Left ventricle myocardium inferior (tissue), 1 donor: ENCODE measurements around the gene APOA1. TPM values are rescaled to one million over a fixed set of nuclear protein-coding genes. Genes with fewer than 3 reads are reported as not detected.

Experiments
- DNase-seq: peaks from one replicate; pipeline ENCODE4 v3.0.0-alpha.2; 2020
- H3K27ac ChIP-seq: fragments of 200-600 bp; replicated peaks from 2 replicates; pipeline ENCODE4 v1.8.0; 2021
- H3K27me3 ChIP-seq: fragments of 200-600 bp; 2 replicates; pipeline ENCODE4 v1.8.0; 2021; ENCODE audit warnings: low read depth
- H3K36me3 ChIP-seq: fragments of 200-600 bp; 2 replicates; pipeline ENCODE4 v1.8.0; 2021
- H3K4me1 ChIP-seq: fragments of 200-600 bp; 2 replicates; pipeline ENCODE4 v1.8.0; 2021
- H3K4me3 ChIP-seq: fragments of 200-600 bp; 2 replicates; pipeline ENCODE4 v1.8.0; 2021; ENCODE audit warnings: mild to moderate bottlenecking, moderate library complexity
- H3K9me3 ChIP-seq: fragments of 200-600 bp; replicated peaks from 2 replicates; pipeline ENCODE4 v1.8.0; 2021
- intact Hi-C: fragments of 100-400 bp; cut with micrococcal nuclease; formaldehyde crosslinking; loops from one replicate; pipeline ENCODE4 v1.11.0; 2022
- total RNA-seq: library from RNA; stranded (reverse); fragmentation: NEBNext Ultra II Directional; extraction: Animal tissue kit (Norgen Biotek cat#: 25700); gene quantifications from one replicate; pipeline ENCODE4 v1.2.1, GENCODE V29; 2021
- TF ChIP-seq, protein P1 (sequence below): fragments of 200-600 bp; IDR thresholded peaks from 2 replicates; pipeline ENCODE4 v1.8.0; 2021; ENCODE audit warnings: antibody characterized with exemption, mild to moderate bottlenecking, borderline replicate concordance
- donor health status: DM: no; HTN: yes; CAD: no; lungs with severe emphysema.

The APOA1 gene
- total RNA-seq, 1 donor from 2014 or later: 62.6 TPM

DNA sequence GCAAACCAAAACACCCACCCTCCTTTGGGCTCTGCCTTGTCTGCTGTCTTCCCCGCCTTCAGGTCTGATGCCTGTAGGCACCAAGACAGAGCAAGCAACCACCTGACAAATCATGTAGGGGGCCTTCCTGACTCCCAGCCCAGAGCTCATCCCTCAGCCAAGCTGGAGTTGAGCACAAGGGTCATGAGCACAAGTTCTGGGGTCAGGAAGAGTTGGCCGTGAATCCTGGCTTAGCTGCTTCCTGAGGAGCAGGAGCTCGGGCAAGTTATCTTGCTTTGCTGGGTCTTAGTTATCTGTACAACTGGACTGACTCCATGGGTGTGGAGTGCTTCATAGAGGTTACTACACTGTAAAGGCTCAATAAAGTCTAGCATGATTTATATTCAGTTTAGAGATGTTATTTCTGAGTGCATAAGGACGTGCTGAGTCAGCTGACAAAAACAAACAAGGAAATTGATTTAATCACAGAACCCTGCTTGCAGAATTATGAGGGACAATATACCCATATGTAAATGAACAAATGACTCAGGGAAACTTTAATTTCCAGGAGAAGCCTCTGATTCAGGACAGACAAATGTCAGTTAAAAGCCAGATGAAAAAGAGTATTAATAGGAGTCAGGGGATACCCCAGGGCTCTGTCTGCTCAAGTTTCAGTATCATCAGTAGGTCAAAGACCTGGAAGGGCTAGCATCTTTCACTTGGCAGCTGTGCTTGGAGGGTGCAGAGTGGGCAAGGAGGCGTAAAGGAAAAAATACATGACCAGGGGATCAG is 15.0 kb upstream of the APOA1 start:
- TF ChIP-seq, protein P1, sequence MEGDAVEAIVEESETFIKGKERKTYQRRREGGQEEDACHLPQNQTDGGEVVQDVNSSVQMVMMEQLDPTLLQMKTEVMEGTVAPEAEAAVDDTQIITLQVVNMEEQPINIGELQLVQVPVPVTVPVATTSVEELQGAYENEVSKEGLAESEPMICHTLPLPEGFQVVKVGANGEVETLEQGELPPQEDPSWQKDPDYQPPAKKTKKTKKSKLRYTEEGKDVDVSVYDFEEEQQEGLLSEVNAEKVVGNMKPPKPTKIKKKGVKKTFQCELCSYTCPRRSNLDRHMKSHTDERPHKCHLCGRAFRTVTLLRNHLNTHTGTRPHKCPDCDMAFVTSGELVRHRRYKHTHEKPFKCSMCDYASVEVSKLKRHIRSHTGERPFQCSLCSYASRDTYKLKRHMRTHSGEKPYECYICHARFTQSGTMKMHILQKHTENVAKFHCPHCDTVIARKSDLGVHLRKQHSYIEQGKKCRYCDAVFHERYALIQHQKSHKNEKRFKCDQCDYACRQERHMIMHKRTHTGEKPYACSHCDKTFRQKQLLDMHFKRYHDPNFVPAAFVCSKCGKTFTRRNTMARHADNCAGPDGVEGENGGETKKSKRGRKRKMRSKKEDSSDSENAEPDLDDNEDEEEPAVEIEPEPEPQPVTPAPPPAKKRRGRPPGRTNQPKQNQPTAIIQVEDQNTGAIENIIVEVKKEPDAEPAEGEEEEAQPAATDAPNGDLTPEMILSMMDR: no peak
- peaks cover 51% of the 10 kb centered on the region for H3K36me3 ChIP-seq
- H3K27me3 ChIP-seq: no peaks in the 10 kb centered on the region
- DNase-seq: no peak
- H3K27ac ChIP-seq: peak overlapping the region; percentile 13
- intact Hi-C loops: no loop called here
- no peaks in the 10 kb centered on the region for H3K9me3 ChIP-seq
- peaks cover 17% of the 10 kb centered on the region for H3K4me1 ChIP-seq
- H3K4me3 ChIP-seq: no peak overlapping the region

DNA sequence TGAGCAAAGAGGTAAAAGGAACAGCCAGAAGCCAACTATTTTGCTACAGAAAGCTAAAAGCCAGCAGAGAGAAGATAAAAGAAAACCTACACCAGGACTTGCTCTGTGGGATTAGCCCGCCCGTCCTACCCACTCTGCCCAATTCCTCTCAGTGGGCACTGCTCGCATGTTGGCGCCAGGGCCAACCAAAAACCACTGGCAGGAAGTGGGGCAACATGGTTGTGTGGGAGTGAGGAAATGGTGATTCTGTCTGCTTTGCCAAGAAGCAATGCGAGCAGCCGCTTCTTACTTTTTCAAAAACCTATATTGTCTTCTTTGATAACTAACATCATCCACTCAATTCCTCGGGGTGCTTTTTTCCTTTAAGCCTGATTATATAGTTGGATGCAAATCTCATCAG is 14.2 kb upstream of the APOA1 start:
- H3K27ac ChIP-seq: no peak overlapping the region
- no peak for DNase-seq
- intact Hi-C loops: no loop called here
- H3K27me3 ChIP-seq: no peaks in the 10 kb centered on the region
- no peaks in the 10 kb centered on the region for H3K9me3 ChIP-seq
- peaks cover 17% of the 10 kb centered on the region for H3K4me1 ChIP-seq
- H3K4me3 ChIP-seq: no peak overlapping the region
- H3K36me3 ChIP-seq: peaks cover 53% of the 10 kb centered on the region
- TF ChIP-seq, protein P1: no peak

DNA sequence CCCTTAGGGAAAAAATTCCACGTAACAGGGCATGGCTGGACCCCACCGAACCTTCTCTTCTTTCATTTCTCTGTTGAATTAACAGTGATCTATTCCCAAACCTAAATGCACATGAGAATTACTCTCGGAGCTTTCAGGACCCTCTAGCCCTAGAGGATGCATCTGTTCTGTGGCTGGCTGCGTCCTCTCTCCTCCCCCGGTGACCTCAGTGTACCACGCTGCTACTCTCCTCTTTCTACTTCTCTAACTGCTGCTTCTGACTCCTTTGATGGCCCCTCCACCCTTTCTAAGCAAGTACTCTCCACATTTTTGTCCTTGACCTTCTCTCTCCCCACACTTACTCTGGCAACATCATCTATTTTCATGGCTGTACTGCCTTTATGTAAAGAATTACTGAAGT is 12.1 kb upstream of the APOA1 start:
- H3K4me1 ChIP-seq: peaks cover 33% of the 10 kb centered on the region
- no peaks in the 10 kb centered on the region for H3K9me3 ChIP-seq
- intact Hi-C loops: no loop called here
- peaks cover 58% of the 10 kb centered on the region for H3K36me3 ChIP-seq
- H3K27ac ChIP-seq: no peak overlapping the region
- no peak for DNase-seq
- TF ChIP-seq, protein P1: no peak
- no peak overlapping the region for H3K4me3 ChIP-seq
- no peaks in the 10 kb centered on the region for H3K27me3 ChIP-seq

DNA sequence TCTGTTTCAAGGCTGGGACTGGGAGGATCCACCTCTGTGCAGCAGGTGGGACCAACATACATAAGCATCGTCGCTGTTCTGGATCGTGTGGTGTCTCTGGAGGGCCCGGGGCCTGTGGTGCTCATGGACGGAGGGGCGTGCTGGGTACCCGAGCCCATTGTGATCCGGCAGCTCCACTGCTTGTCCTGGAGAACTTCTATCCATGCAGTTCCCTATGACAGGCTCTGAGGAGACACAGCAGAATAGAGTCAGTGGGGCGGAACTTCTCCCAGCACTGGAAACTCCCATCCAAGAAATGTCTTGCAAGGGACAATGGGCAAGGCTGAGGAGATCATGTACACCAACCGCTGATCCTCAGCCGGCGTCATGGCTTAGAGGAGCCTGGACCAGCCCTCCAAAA is 11.6 kb upstream of the APOA1 start:
- no peak for DNase-seq
- Histone ChIP-seq H3K4me3 (no peak overlapping the region), H3K4me1 (peaks cover 33% of the 10 kb centered on the region), H3K27me3 (no peaks in the 10 kb centered on the region), H3K9me3 (no peaks in the 10 kb centered on the region), H3K36me3 (peaks cover 56% of the 10 kb centered on the region), H3K27ac (no peak overlapping the region)
- intact Hi-C loops: no loop called here
- TF ChIP-seq, protein P1: no peak

DNA sequence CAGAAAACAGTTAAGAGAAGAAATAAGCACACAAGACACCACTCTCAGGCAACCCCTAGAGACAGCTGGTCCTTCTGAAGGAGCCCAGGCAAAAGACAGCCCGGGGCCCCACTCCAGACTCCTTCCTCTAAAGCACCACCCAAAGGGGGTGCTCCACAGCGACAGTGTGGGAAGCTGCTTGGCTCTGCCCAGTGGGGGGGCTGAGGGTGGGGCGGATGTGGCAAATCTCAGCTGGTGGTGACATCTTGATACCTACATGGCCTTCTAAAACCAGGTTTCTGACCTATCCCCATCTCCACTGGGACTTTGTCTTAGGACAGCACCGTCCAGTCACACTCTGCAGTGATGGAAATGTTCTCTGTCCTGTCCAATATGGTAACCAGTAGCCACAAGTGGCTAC is 10.2 kb upstream of the APOA1 start:
- Histone ChIP-seq H3K27ac (no peak overlapping the region), H3K4me3 (no peak overlapping the region), H3K36me3 (peaks cover 64% of the 10 kb centered on the region), H3K4me1 (peaks cover 27% of the 10 kb centered on the region), H3K27me3 (no peaks in the 10 kb centered on the region), H3K9me3 (no peaks in the 10 kb centered on the region)
- TF ChIP-seq, protein P1: no peak
- intact Hi-C loops: no loop called here
- no peak for DNase-seq
